HG02973 (cell line): ENCODE measurements around the gene ADAMTSL4.

Experiments
- ATAC-seq: cut with Tn5 transposase; IDR thresholded peaks from one replicate; pipeline ENCODE4 v1.9.1; 2021; ENCODE audit warnings: moderate library complexity; ENCODE audit not compliant: unreplicated experiment

ADAMTSL4 gene

GRCh38 chr1:150548632-150549495 lies at the start of gene ADAMTSL4:
Gene ADAMTSL4, plus strand, starts transcription at chr1:150549408. Its CDS starts 2,881 bp downstream, at chr1:150552289.
- ATAC-seq, result no peak

- ATAC-seq, result no peak
These were observed 43.8 kb upstream of the ADAMTSL4 start for GRCh38 chr1:150505431-150505830.

GRCh38 chr1:150507912-150508864 lies 41.0 kb upstream of the ADAMTSL4 start, which contains the start of gene ECM1:
Gene ECM1, plus strand, starts transcription at chr1:150508109. Its CDS starts 101 bp downstream, at chr1:150508210.
- ATAC-seq, result no peak

GRCh38 chr1:150508982-150509381 lies 40.2 kb upstream of the ADAMTSL4 start:
- ATAC-seq, result no peak

GRCh38 chr1:150511551-150511950 lies 37.7 kb upstream of the ADAMTSL4 start:
- ATAC-seq, result no peak

GRCh38 chr1:150511985-150512660 lies 37.1 kb upstream of the ADAMTSL4 start:
- ATAC-seq, result no peak

- ATAC-seq, result no peak
These were observed 36.4 kb upstream of the ADAMTSL4 start for GRCh38 chr1:150512846-150513245.

- ATAC-seq, result no peak
These were observed 35.8 kb upstream of the ADAMTSL4 start for GRCh38 chr1:150513351-150513791.

GRCh38 chr1:150514260-150514659 lies 34.9 kb upstream of the ADAMTSL4 start:
- ATAC-seq, result no peak

- ATAC-seq, result no peak
These were observed 34.3 kb upstream of the ADAMTSL4 start for GRCh38 chr1:150514913-150515327.

- ATAC-seq, result peak; percentile 91
These were observed 33.7 kb upstream of the ADAMTSL4 start, which contains the start of gene FALEC for GRCh38 chr1:150515328-150516049. Gene FALEC, plus strand, starts transcription at chr1:150515752.

- no peak for ATAC-seq
These were observed 33.1 kb upstream of the ADAMTSL4 start for GRCh38 chr1:150516050-150516591.

GRCh38 chr1:150516616-150517015 lies 32.6 kb upstream of the ADAMTSL4 start:
- ATAC-seq, result no peak

GRCh38 chr1:150521196-150521968 lies 27.8 kb upstream of the ADAMTSL4 start:
- no peak for ATAC-seq

GRCh38 chr1:150525348-150525747 lies 23.9 kb upstream of the ADAMTSL4 start:
- no peak for ATAC-seq

- ATAC-seq, result no peak
These were observed 21.0 kb upstream of the ADAMTSL4 start for GRCh38 chr1:150528196-150528595.

- no peak for ATAC-seq
These were observed 20.2 kb upstream of the ADAMTSL4 start for GRCh38 chr1:150529017-150529416.

GRCh38 chr1:150530491-150531159 lies 18.6 kb upstream of the ADAMTSL4 start:
- no peak for ATAC-seq
